ENCODE data around the gene PFAS.
"Not testable (repeated sequence)": the region's sequence is repeated elsewhere in the genome, so short reads cannot be mapped to it uniquely, and the experiment has no call there.

Gene PFAS

GRCh38 chr17:8248751-8249607 lies at the start of gene PFAS:
Gene PFAS (plus strand): TSS chr17:8249289. CDS start chr17:8253938, 4,649 bp downstream.
- FAIRE-seq (peak; percentile 94), DNase-seq (ENCODE audit: extremely low spot score, insufficient read length, low read depth) (peak; percentile 82)

- FAIRE-seq: no peak
- DNase-seq (ENCODE audit: extremely low spot score, insufficient read length, low read depth): no peak
Observed at GRCh38 chr17:8204761-8205555, 44.1 kb upstream of the PFAS start.

GRCh38 chr17:8206536-8206935 lies 42.6 kb upstream of the PFAS start:
- no peak for FAIRE-seq
- no peak for DNase-seq (ENCODE audit: extremely low spot score, insufficient read length, low read depth)

GRCh38 chr17:8209907-8210760 lies 39.0 kb upstream of the PFAS start, which contains the start of gene AURKB:
Gene AURKB (minus strand): TSS chr17:8210575. CDS start chr17:8210224, 351 bp downstream.
- peak; percentile 95 for DNase-seq (ENCODE audit: extremely low spot score, insufficient read length, low read depth)
- peak; percentile 99 for FAIRE-seq

- FAIRE-seq (no peak), DNase-seq (ENCODE audit: extremely low spot score, insufficient read length, low read depth) (no peak)
Observed at GRCh38 chr17:8210761-8211458, 38.2 kb upstream of the PFAS start.

GRCh38 chr17:8212312-8213180 lies 36.5 kb upstream of the PFAS start:
- no peak for DNase-seq (ENCODE audit: extremely low spot score, insufficient read length, low read depth)
- no peak for FAIRE-seq

GRCh38 chr17:8214000-8214399 lies 35.1 kb upstream of the PFAS start:
- DNase-seq (ENCODE audit: extremely low spot score, insufficient read length, low read depth); FAIRE-seq: not testable (repeated sequence)

GRCh38 chr17:8220783-8221662 lies 28.1 kb upstream of the PFAS start:
- FAIRE-seq (peak; percentile 67), DNase-seq (ENCODE audit: extremely low spot score, insufficient read length, low read depth) (no peak)

GRCh38 chr17:8221663-8222379 lies 27.3 kb upstream of the PFAS start:
- FAIRE-seq: no peak
- no peak for DNase-seq (ENCODE audit: extremely low spot score, insufficient read length, low read depth)

- no peak for DNase-seq (ENCODE audit: extremely low spot score, insufficient read length, low read depth)
- no peak for FAIRE-seq
Observed at GRCh38 chr17:8222380-8222629, 26.8 kb upstream of the PFAS start.

GRCh38 chr17:8222630-8223355 lies 26.3 kb upstream of the PFAS start:
- FAIRE-seq: peak; percentile 81
- DNase-seq (ENCODE audit: extremely low spot score, insufficient read length, low read depth): no peak

- DNase-seq (ENCODE audit: extremely low spot score, insufficient read length, low read depth): no peak
- FAIRE-seq: peak; percentile 41
Observed at GRCh38 chr17:8223356-8224126, 25.5 kb upstream of the PFAS start.

- DNase-seq (ENCODE audit: extremely low spot score, insufficient read length, low read depth): no peak
- FAIRE-seq: no peak
Observed at GRCh38 chr17:8224891-8225812, 23.9 kb upstream of the PFAS start.

GRCh38 chr17:8225813-8226535 lies 23.1 kb upstream of the PFAS start:
- FAIRE-seq (peak; percentile 66), DNase-seq (ENCODE audit: extremely low spot score, insufficient read length, low read depth) (no peak)
